H1 (cell line): Measurements from ENCODE around the gene HES5. TPM values are rescaled to one million over a fixed set of nuclear protein-coding genes. Genes with fewer than 3 reads are reported as not detected.
A peak's percentile ranks its signal among the peaks of the same experiment; 100 is the strongest.

Source experiments
- CTCF ChIA-PET: fragments of 300-600 bp; sonication (Branson Sonifier 250); formaldehyde crosslinking; loops from one replicate; lab custom pipeline; 2021; ENCODE audit not compliant: partially characterized antibody; lab: Charles Lee
- POLR2A ChIA-PET: fragments of 300-600 bp; sonication (Branson Sonifier 250); formaldehyde crosslinking; loops from one replicate; lab custom pipeline; 2021; ENCODE audit warnings: inconsistent platforms; ENCODE audit not compliant: partially characterized antibody; lab: Charles Lee
- DNase-seq, 2 experiments: peaks; one replicate each; pipeline versions ENCODE4 v3.0.0 to v3.0.0-alpha.2; 2010 to 2022; ENCODE audit warnings: low spot score in 2 of 2, low read depth in 1 of 2, mixed read lengths in 1 of 2
- FAIRE-seq: peaks from 2 replicates; lab custom pipeline; 2011; peaks lifted over from hg19 to GRCh38; lab: Jason Lieb, UNC
- H2AFZ ChIP-seq: 2 replicates; pipeline ENCODE4 v1.8.1; 2012; ENCODE audit warnings: low read length, inconsistent platforms
- H2AK5ac ChIP-seq: 2 replicates; pipeline ENCODE4 v1.6.1; 2013; ENCODE audit warnings: low read depth, low read length
- H2BK120ac ChIP-seq: replicated peaks from 2 replicates; pipeline ENCODE3; 2013; ENCODE audit warnings: low read depth, low read length, inconsistent platforms
- H2BK12ac ChIP-seq: 2 replicates; pipeline ENCODE4 v1.6.1; 2013; ENCODE audit warnings: low read depth, low read length
- H2BK15ac ChIP-seq: 2 replicates; pipeline ENCODE4 v1.6.1; 2013; ENCODE audit warnings: low read length
- H2BK20ac ChIP-seq: 2 replicates; pipeline ENCODE4 v1.6.1; 2013; ENCODE audit warnings: low read length
- H2BK5ac ChIP-seq: 2 replicates; pipeline ENCODE4 v1.6.1; 2013; ENCODE audit warnings: low read depth, low read length
- H3K14ac ChIP-seq: 2 replicates; pipeline ENCODE4 v1.6.1; 2013; ENCODE audit warnings: inconsistent platforms; ENCODE audit not compliant: insufficient read length
- H3K18ac ChIP-seq: 2 replicates; pipeline ENCODE4 v1.6.1; 2013; ENCODE audit warnings: low read length; ENCODE audit errors: extremely low read depth
- H3K23ac ChIP-seq: 2 replicates; pipeline ENCODE4 v1.6.1; 2013; ENCODE audit warnings: inconsistent platforms; ENCODE audit not compliant: insufficient read length
- H3K23me2 ChIP-seq: 2 replicates; pipeline ENCODE4 v1.6.1; 2013; ENCODE audit warnings: low read depth, low read length
- H3K27ac ChIP-seq: 2 replicates; pipeline ENCODE4 v1.6.1; 2011; ENCODE audit warnings: low read depth, low read length, inconsistent platforms
- H3K27me3 ChIP-seq, 4 experiments: replicated peaks in 1 of 4; 1 replicate in 1 of 4; 2 replicates in 3 of 4; pipeline versions ENCODE4 v1.6.1 to v1.8.1; 2011 to 2013; ENCODE audit warnings: low read length in 3 of 4, mild to moderate bottlenecking in 3 of 4, inconsistent platforms in 2 of 4, mixed read lengths in 2 of 4, moderate library complexity in 1 of 4; ENCODE audit not compliant: control insufficient read depth in 3 of 4, insufficient read depth in 3 of 4; ENCODE audit errors: extremely low read depth in 1 of 4
- H3K36me3 ChIP-seq, 4 experiments: 2 replicates each; pipeline versions ENCODE4 v1.6.1 to v1.8.1; 2011 to 2013; ENCODE audit warnings: mild to moderate bottlenecking in 4 of 4, low read length in 3 of 4, moderate library complexity in 2 of 4, control low read depth in 1 of 4, inconsistent platforms in 1 of 4; ENCODE audit not compliant: insufficient read depth in 4 of 4, control insufficient read depth in 2 of 4
- H3K4ac ChIP-seq: replicated peaks from 2 replicates; pipeline ENCODE3; 2013; ENCODE audit warnings: low read length, low read depth, mixed read lengths, inconsistent platforms; ENCODE audit not compliant: insufficient read length
- H3K4me1 ChIP-seq, 4 experiments: replicated peaks in 1 of 4; 1 replicate in 1 of 4; 2 replicates in 3 of 4; pipeline versions ENCODE4 v1.6.1 to v1.8.1; 2011 to 2013; ENCODE audit warnings: low read length in 3 of 4, inconsistent platforms in 2 of 4, mixed read lengths in 1 of 4; ENCODE audit not compliant: insufficient read depth in 4 of 4, control insufficient read depth in 3 of 4
- H3K4me2 ChIP-seq, 2 experiments: 2 replicates each; pipeline versions ENCODE4 v1.6.1 to v1.8.1; 2011 to 2013; ENCODE audit warnings: low read depth in 2 of 2, low read length in 2 of 2, control low read depth in 1 of 2, inconsistent platforms in 1 of 2, mild to moderate bottlenecking in 1 of 2; ENCODE audit not compliant: insufficient read depth in 1 of 2
- H3K4me3 ChIP-seq, 4 experiments: fragments of 200-600, 300-600 bp in 1 of 4; sonication (generic), shearing (Covaris generic), sonication (Bioruptor Twin) in 1 of 4; 2 replicates each; pipeline versions ENCODE4 v1.5.1 to v1.8.1; 2011 to 2016; ENCODE audit warnings: low read length in 4 of 4, low read depth in 3 of 4, control low read depth in 2 of 4, inconsistent platforms in 2 of 4, mild to moderate bottlenecking in 2 of 4, mixed read lengths in 1 of 4, moderate library complexity in 1 of 4; ENCODE audit not compliant: insufficient read depth in 2 of 4; ENCODE audit errors: extremely low read depth in 1 of 4
- H3K56ac ChIP-seq: replicated peaks from 2 replicates; pipeline ENCODE3; 2013; ENCODE audit warnings: low read depth, mild to moderate bottlenecking, mixed read lengths, low read length, inconsistent platforms; ENCODE audit not compliant: insufficient read length
- H3K79me1 ChIP-seq: 2 replicates; pipeline ENCODE4 v1.6.1; 2013; ENCODE audit warnings: low read depth, low read length, control low read depth
- H3K79me2 ChIP-seq, 2 experiments: 2 replicates each; pipeline versions ENCODE4 v1.6.1 to v1.8.1; 2012 to 2013; ENCODE audit warnings: low read length in 2 of 2, mild to moderate bottlenecking in 2 of 2, inconsistent platforms in 1 of 2; ENCODE audit not compliant: insufficient read depth in 2 of 2, control insufficient read depth in 1 of 2
- H3K9ac ChIP-seq, 4 experiments: replicated peaks in 1 of 4; 1 replicate in 1 of 4; 2 replicates in 3 of 4; pipeline versions ENCODE4 v1.6.1 to v1.8.1; 2011 to 2013; ENCODE audit warnings: low read depth in 3 of 4, low read length in 3 of 4, control low read depth in 2 of 4, mild to moderate bottlenecking in 2 of 4, moderate library complexity in 2 of 4, inconsistent platforms in 1 of 4; ENCODE audit errors: extremely low read depth in 1 of 4
- H3K9me3 ChIP-seq, 2 experiments: 2 replicates each; pipeline versions ENCODE4 v1.6.1 to v1.8.1; 2012 to 2013; ENCODE audit warnings: mild to moderate bottlenecking in 2 of 2, moderate library complexity in 2 of 2, control low read depth in 1 of 2, inconsistent platforms in 1 of 2, low read depth in 1 of 2, low read length in 1 of 2, mixed read lengths in 1 of 2; ENCODE audit not compliant: insufficient read depth in 2 of 2
- H4K20me1 ChIP-seq, 2 experiments: replicated peaks in 1 of 2; 2 replicates each; pipeline versions ENCODE3 to v1.8.1; 2011 to 2013; ENCODE audit warnings: inconsistent platforms in 2 of 2, low read length in 2 of 2, mild to moderate bottlenecking in 1 of 2; ENCODE audit not compliant: insufficient read depth in 2 of 2, control insufficient read depth in 1 of 2
- H4K5ac ChIP-seq: 2 replicates; pipeline ENCODE4 v1.6.1; 2013; ENCODE audit warnings: low read length, low read depth, mixed read lengths, inconsistent platforms; ENCODE audit not compliant: insufficient read length
- H4K8ac ChIP-seq: 2 replicates; pipeline ENCODE4 v1.8.0; 2013; ENCODE audit warnings: mild to moderate bottlenecking, moderate library complexity, low read length, inconsistent platforms; ENCODE audit not compliant: insufficient read depth; ENCODE audit errors: extremely low read depth
- H4K91ac ChIP-seq: replicated peaks from 2 replicates; pipeline ENCODE3; 2013; ENCODE audit warnings: low read length, mixed read lengths, inconsistent platforms; ENCODE audit not compliant: insufficient read length
- ASH2L ChIP-seq: fragments of 200-600, 300-600 bp; sonication (generic); IDR thresholded peaks from one replicate; pipeline ENCODE4 v1.7.1; 2017; ENCODE audit warnings: low read length
- BACH1 ChIP-seq: IDR thresholded peaks from 2 replicates; pipeline ENCODE4 v1.6.1; 2012; ENCODE audit warnings: low read length, improper control_type of control experiment
- SAP30 ChIP-seq: fragments of 300-600 bp; sonication (generic); IDR thresholded peaks from 2 replicates; pipeline ENCODE4 v1.7.1; 2012; ENCODE audit warnings: low read length, moderate library complexity, mild to moderate bottlenecking, inconsistent platforms; ENCODE audit not compliant: insufficient read depth, insufficient replicate concordance
- SIX5 ChIP-seq: IDR thresholded peaks from 2 replicates; pipeline ENCODE4 v1.6.1; 2011; ENCODE audit warnings: mild to moderate bottlenecking, low read depth, low read length
- SP1 ChIP-seq: IDR thresholded peaks from 2 replicates; pipeline ENCODE4 v1.6.1; 2011; ENCODE audit warnings: low read depth, low read length
- WGBS, 2 experiments: shearing (Covaris generic) in 1 of 2; methylation state at CpG; one replicate each; pipeline versions ENCODE4 v1.1.6 to v1.1.7; 2013 to 2015; ENCODE audit warnings: low lambda C conversion rate in 2 of 2, mixed read lengths in 2 of 2, inconsistent platforms in 1 of 2, low coverage in 1 of 2, missing lambda C conversion rate in 1 of 2; ENCODE audit not compliant: insufficient replicate concordance in 2 of 2, insufficient coverage in 1 of 2, insufficient read length in 1 of 2; ENCODE audit errors: extremely low coverage in 1 of 2, missing lambda C conversion rate in 1 of 2; 5-methylcytosine and 5-hydroxymethylcytosine counted together
- polyA plus RNA-seq, 7 experiments: library from polyadenylated mRNA; depleted of rRNA in 3 of 7; stranded (reverse) in 5 of 7; unstranded in 2 of 7; fragments of >200 nt in 5 of 7; fragments of 200-250 nt in 2 of 7; gene quantifications; 1 replicate in 5 of 7; 2 replicates in 1 of 7; 4 replicates in 1 of 7; pipeline versions ENCODE4 v1.2.1 to v1.2.3, GENCODE V29; 2011 to 2013; ENCODE audit warnings: missing spikeins in 2 of 7, mixed read lengths in 2 of 7
- total RNA-seq: library from RNA; stranded (reverse); fragmentation: NEBNext Ultra II Directional; extraction: Animal tissue kit (Norgen Biotek cat#: 25700); gene quantifications from 2 replicates; pipeline ENCODE4 v1.2.1, GENCODE V29; 2021

The HES5 gene
- total and polyA plus RNA-seq, 2 of the 8 experiments (the other 6 are each of a cell fraction or from before 2014, with no cell fraction given): 0.22 TPM; not detected in 1

DNA sequence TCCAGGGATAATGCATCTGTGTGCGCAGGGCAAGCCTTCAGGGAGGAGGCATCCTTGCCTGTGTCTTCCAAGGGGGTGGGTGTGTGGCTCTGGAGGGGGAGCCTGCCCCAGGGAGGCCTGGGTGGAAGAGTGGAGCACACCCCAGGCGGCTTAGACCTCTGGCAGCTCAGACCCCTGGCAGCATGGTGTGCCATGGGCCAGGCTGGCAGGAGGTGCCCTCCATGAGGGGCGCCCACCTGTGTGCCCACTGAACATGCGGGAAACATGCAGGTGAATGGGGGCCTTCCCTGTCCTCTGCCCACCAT, 2.6 kb downstream of the HES5 start:
- no peak overlapping the region for H4K8ac ChIP-seq
- no peak overlapping the region for H3K18ac ChIP-seq
- H2BK15ac ChIP-seq: no peak overlapping the region
- H2BK120ac ChIP-seq: no peak overlapping the region
- no peak overlapping the region for H4K5ac ChIP-seq
- no peak overlapping the region for H3K14ac ChIP-seq
- TF ChIP-seq SAP30 (no peak), BACH1 (no peak), SIX5 (no peak), SP1 (no peak), ASH2L (no peak)
- H4K91ac ChIP-seq: no peak overlapping the region
- peaks cover 0 to 40% (median 21%) of the 10 kb centered on the region in 4 experiments; a peak in 6 of 7 replicates for H3K4me1 ChIP-seq
- H3K23me2 ChIP-seq: peaks cover 7% of the 10 kb centered on the region; the same call in 1 of the 2 replicates
- no peak for DNase-seq
- no peak overlapping the region for H2BK5ac ChIP-seq
- H2AK5ac ChIP-seq: 0 out of 2 replicates have a peak overlapping the region, but pooled peaks have one; percentile 24
- no peak overlapping the region for H3K9ac ChIP-seq
- H2AFZ ChIP-seq: no peak overlapping the region
- peaks cover 30 to 58% (median 55%) of the 10 kb centered on the region in 4 experiments for H3K27me3 ChIP-seq
- H2BK12ac ChIP-seq: 0 out of 2 replicates have a peak overlapping the region, but pooled peaks have one; percentile 17
- H3K23ac ChIP-seq: no peak overlapping the region
- H3K27ac ChIP-seq: no peak overlapping the region
- peaks cover 29 to 45% of the 10 kb centered on the region in 2 experiments for H4K20me1 ChIP-seq
- H2BK20ac ChIP-seq: no peak overlapping the region
- POLR2A ChIA-PET: interaction anchor here (0.6 to 3.2 kb wide), 3 partner anchors 8 to 24 kb away, joined by 3 to 13 read pairs (median 8); no protein-coding TSS in a partner anchor
- H3K56ac ChIP-seq: no peak overlapping the region
- 83% methylated on average over 4 of the region's 4 CpGs; no CpG with 5 or more reads in 1 of the 2 experiments for WGBS, 2 experiments
- peak overlapping the region in 1 of 2 experiments; percentile 78; a peak in 1 of 4 replicates for H3K4me2 ChIP-seq
- peaks cover 13 to 35% of the 10 kb centered on the region in 2 experiments for H3K79me2 ChIP-seq
- no peaks in the 10 kb centered on the region for H3K36me3 ChIP-seq
- no peak overlapping the region for H3K4ac ChIP-seq
- H3K79me1 ChIP-seq: peaks cover 24% of the 10 kb centered on the region
- H3K4me3 ChIP-seq: no peak overlapping the region
- no peak for FAIRE-seq
- CTCF ChIA-PET: interaction anchor here (1.0 to 4.9 kb wide), 4 partner anchors 11 to 113 kb away, joined by 3 to 27 read pairs (median 4); no protein-coding TSS in a partner anchor
- H3K9me3 ChIP-seq: no peaks in the 10 kb centered on the region
